Measurements from ENCODE around the gene FOS.

DNA sequence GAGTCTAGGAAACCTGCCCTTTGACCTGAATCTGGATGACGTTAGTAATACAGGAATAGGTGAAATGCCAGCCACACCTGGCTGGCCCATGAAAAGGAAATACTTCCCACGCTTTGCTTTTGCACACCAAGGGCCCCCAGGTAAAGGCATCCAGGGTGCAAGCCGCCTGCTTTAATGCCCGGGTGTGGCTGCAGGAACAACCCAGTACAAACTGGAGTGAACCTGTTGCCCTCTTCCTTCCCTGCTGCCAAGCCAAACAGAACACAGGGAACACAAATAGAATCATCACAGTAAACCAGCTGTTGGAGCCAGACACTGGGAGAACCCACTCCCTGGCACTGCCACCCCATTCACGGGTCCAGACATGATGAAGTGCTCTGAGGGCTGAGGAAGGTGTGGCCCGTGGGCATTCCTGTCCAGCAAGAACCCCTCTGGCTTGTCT is 24.2 kb upstream of the FOS start:
- TF ChIP-seq, protein P1, sequence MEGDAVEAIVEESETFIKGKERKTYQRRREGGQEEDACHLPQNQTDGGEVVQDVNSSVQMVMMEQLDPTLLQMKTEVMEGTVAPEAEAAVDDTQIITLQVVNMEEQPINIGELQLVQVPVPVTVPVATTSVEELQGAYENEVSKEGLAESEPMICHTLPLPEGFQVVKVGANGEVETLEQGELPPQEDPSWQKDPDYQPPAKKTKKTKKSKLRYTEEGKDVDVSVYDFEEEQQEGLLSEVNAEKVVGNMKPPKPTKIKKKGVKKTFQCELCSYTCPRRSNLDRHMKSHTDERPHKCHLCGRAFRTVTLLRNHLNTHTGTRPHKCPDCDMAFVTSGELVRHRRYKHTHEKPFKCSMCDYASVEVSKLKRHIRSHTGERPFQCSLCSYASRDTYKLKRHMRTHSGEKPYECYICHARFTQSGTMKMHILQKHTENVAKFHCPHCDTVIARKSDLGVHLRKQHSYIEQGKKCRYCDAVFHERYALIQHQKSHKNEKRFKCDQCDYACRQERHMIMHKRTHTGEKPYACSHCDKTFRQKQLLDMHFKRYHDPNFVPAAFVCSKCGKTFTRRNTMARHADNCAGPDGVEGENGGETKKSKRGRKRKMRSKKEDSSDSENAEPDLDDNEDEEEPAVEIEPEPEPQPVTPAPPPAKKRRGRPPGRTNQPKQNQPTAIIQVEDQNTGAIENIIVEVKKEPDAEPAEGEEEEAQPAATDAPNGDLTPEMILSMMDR (IDR thresholded peaks at IDR 0.05; ENCODE audit: low read depth, low read length): no peak
- no peak for TF ChIP-seq POLR2A (IDR thresholded peaks at IDR 0.05; ENCODE audit: extremely low read depth, insufficient read length)
- TF ChIP-seq, protein P2, sequence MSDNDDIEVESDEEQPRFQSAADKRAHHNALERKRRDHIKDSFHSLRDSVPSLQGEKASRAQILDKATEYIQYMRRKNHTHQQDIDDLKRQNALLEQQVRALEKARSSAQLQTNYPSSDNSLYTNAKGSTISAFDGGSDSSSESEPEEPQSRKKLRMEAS (IDR thresholded peaks at IDR 0.05; ENCODE audit: low read depth, low read length): no peak

Data from NB4 (cell line).